HG03460 (cell line): ENCODE data around the gene LRRFIP1.

Experiments used
- ATAC-seq: cut with Tn5 transposase; IDR thresholded peaks from one replicate; pipeline ENCODE4 v1.9.1; 2021; ENCODE audit not compliant: unreplicated experiment

LRRFIP1 gene

GRCh38 chr2:237721458-237721857, 94.1 kb downstream of the LRRFIP1 start:
- no peak for ATAC-seq

GRCh38 chr2:237722616-237723015, 95.2 kb downstream of the LRRFIP1 start:
- no peak for ATAC-seq

GRCh38 chr2:237723023-237723422, 95.6 kb downstream of the LRRFIP1 start:
- ATAC-seq, result no peak

GRCh38 chr2:237723602-237724001, 96.2 kb downstream of the LRRFIP1 start:
- peak; percentile 77 for ATAC-seq

- no peak for ATAC-seq
These were observed 97.6 kb downstream of the LRRFIP1 start for GRCh38 chr2:237724811-237725478.

- no peak for ATAC-seq
These were observed 98.3 kb downstream of the LRRFIP1 start for GRCh38 chr2:237725661-237726060.

GRCh38 chr2:237726401-237726830, 99.0 kb downstream of the LRRFIP1 start:
- no peak for ATAC-seq

- ATAC-seq, result no peak
These were observed 100.0 kb downstream of the LRRFIP1 start for GRCh38 chr2:237727363-237727762.

GRCh38 chr2:237729681-237730475, 102.5 kb downstream of the LRRFIP1 start:
- ATAC-seq, result no peak

- no peak for ATAC-seq
These were observed 104.3 kb downstream of the LRRFIP1 start for GRCh38 chr2:237731663-237732062.

- ATAC-seq, result no peak
These were observed 104.7 kb downstream of the LRRFIP1 start for GRCh38 chr2:237732070-237732469.

GRCh38 chr2:237732790-237733381, 105.5 kb downstream of the LRRFIP1 start:
- ATAC-seq, result no peak

- ATAC-seq, result no peak
These were observed 106.4 kb downstream of the LRRFIP1 start for GRCh38 chr2:237733677-237734300.

GRCh38 chr2:237734905-237735623, 107.7 kb downstream of the LRRFIP1 start:
- ATAC-seq, result no peak

- no peak for ATAC-seq
These were observed 108.4 kb downstream of the LRRFIP1 start for GRCh38 chr2:237735798-237736197.

GRCh38 chr2:237736783-237737182, 109.4 kb downstream of the LRRFIP1 start:
- no peak for ATAC-seq

GRCh38 chr2:237737196-237737865, 109.9 kb downstream of the LRRFIP1 start:
- no peak for ATAC-seq

- no peak for ATAC-seq
These were observed 110.9 kb downstream of the LRRFIP1 start for GRCh38 chr2:237738255-237738654.

- no peak for ATAC-seq
These were observed 111.7 kb downstream of the LRRFIP1 start for GRCh38 chr2:237739101-237739500.

GRCh38 chr2:237742191-237742590, 114.8 kb downstream of the LRRFIP1 start:
- no peak for ATAC-seq
